Stimulated activated naive CD4-positive, alpha-beta T cell (primary cell): ENCODE data around the gene TAF13.
A peak's percentile ranks its signal among the peaks of the same experiment; 100 is the strongest.

ENCODE experiments used
- DNase-seq, 6 experiments: peaks; one replicate each; lab custom pipeline; 2025; lab: John Stamatoyannopoulos, UW

Gene TAF13, protein sequence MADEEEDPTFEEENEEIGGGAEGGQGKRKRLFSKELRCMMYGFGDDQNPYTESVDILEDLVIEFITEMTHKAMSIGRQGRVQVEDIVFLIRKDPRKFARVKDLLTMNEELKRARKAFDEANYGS

DNA sequence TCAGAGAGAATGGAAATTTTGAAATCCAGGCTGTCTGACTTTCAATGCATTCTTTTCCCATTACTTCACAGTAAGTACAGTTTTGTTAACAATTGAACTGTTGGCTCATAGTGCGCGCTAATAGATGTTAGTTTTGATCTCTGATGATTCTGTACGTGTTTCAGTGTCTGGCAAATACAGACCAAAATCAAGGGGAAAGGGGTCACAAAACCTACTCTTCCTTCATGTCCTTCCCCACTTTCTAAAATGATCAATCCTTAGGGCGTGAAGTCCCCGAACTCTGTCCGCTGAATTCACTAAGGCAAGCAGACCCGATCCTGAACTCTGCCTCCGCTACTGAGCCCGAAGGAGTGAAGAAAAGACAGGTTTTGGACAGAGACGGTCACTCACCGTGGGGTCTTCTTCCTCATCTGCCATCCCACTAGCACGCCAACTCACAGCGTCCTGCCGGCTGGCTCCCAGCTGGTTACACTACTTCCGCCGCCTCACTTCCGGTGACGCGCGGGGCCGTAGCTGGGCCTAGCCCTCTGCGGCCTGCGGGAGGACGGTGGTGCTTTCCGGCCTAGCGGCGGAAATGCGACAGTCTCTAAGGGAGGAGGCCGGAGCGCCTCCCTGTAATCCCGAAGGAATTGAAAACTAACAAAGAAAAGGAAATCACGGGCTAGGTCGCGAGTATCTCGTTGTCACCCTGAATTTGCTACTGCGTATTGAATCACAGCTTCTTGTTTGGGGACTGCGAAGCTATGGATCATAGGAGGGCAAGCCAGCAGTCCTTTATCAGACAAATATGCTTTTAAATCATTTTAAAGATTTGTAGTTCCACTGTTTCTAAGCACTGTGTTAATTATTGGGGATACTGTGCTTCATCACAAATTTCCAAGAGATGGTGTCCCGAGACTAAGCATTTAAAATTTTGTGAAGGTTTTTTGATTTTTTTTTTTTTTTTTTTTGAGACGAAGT is at the start of gene TAF13:
TAF13 (minus strand) TSS at position 473 of the 960 bp plus-strand sequence; CDS start at position 417, 56 bp downstream.
- peak; percentile 73 to 86 (median 77) for DNase-seq

GRCh38 chr1:109120356-109120755 is 44.6 kb upstream of the TAF13 start:
- DNase-seq: no peak

GRCh38 chr1:109118089-109118488 is 42.3 kb upstream of the TAF13 start:
- DNase-seq: no peak

DNA sequence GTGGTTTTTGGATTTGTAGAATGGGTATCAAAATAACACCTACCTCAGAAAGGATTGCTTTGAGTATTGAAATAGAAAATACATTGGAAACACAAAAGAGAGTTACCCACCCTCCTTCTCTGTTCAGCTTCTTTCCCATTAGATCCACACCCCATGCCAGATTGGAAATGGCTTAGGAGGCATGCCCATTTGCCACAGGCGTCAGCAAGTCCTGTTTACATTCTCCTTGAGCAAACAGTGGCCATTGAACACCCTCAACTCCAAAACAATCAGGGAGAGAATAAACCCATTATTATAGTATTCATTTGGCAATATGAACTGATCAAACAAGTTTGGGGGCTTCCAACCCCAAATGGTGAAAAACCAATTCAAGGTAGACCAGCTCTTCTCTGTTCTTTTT is 40.5 kb upstream of the TAF13 start:
- no peak for DNase-seq

- DNase-seq: no peak
These were observed 39.9 kb upstream of the TAF13 start for GRCh38 chr1:109115685-109116084.

GRCh38 chr1:109114342-109114674 is 38.5 kb upstream of the TAF13 start:
- DNase-seq: no peak

DNA sequence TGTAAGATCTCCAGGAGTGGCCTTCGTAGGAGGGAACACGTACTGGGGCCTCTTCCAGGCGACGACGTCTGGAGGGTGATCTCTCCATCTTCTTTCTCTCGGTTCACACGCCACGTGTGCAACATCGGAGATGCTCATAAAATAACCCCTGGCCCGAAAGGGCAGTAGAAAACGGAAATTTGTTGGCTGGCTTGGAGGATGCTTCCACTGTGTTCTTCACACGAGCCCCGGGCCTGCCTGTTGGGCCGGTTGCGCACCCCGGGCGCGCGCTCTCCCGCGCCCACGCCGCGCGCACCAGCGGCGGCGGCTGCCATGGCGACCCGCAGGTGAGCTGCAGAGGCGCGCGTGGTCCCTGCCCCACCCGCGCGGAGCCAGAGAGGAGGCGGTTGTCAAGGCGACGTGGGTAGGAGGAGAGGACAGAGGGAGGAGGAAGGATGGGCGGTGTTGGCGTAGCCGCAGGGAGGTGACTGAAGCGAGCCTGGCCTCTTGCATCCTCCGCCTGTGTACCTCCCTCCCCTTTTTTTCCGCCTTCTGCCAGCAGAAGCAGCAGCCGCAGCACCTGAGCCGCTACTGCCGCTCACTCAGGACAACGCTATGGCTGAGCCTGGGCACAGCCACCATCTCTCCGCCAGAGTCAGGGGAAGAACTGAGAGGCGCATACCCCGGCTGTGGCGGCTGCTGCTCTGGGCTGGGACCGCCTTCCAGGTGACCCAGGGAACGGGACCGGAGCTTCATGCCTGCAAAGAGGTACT is 38.0 kb upstream of the TAF13 start, which contains the start of gene ELAPOR1:
ELAPOR1 (plus strand) TSS at position 526 of the 752 bp plus-strand sequence; CDS start at position 595, 69 bp downstream.
- DNase-seq: peak; percentile 77 to 87 (median 86)

DNA sequence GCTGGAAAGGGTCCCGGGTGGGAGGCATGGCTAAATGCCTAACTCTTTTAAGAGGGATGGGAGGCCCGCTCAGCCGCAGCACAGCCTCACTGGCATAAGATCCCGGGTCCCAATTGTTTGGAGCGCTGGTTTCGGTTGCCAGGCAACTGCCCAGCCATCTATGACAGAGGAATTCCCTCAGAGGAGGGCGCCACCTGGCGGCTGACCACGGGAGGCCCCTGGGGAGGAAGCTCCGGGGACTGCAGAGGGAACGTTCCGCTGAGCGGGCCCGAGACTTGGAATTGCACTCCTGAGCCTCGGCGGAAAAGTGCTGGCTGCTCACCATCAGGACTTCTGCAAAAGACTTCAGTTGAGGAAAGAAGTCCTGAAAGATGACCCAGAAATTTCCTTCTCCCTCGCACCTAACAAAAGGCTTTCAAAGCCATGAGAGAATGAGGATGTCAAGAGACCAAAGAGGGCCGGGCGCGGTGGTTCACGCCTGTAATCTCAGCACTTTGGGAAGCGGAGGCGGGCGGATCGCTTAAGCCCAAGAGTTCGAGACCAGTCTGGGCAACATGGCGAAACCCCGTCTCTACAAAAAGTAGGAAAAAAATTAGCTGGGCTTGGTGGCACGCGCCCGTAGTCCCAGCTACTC is 37.0 kb upstream of the TAF13 start:
- DNase-seq: peak; percentile 71 to 89 (median 82)

GRCh38 chr1:109112056-109112651 is 36.4 kb upstream of the TAF13 start:
- peak in 1 of 6 experiments; percentile 45 for DNase-seq

- DNase-seq: no peak
These were observed 35.7 kb upstream of the TAF13 start for GRCh38 chr1:109111386-109112055.

DNA sequence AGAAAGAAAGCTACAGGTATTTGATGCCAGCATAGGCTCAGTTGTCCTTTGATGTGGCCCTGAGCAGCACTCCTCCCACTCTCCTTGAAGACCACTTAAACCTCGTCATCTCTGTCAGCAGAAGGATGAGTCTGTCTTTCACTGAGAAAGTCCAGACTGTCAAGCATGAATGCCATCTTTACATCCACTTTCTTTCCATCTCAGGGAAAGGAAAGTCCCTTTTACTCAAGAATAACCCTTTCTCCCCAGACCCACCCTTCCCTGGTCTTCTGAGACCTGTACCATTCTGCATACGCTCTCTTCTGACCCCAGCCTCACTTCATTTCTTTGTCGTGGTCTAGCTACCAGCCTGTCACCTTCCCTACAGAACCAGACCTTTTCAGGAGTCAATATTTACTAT is 34.1 kb upstream of the TAF13 start:
- no peak for DNase-seq

- no peak for DNase-seq
These were observed 32.0 kb upstream of the TAF13 start for GRCh38 chr1:109107785-109108184.

GRCh38 chr1:109105881-109106280 is 30.1 kb upstream of the TAF13 start:
- DNase-seq: no peak

DNA sequence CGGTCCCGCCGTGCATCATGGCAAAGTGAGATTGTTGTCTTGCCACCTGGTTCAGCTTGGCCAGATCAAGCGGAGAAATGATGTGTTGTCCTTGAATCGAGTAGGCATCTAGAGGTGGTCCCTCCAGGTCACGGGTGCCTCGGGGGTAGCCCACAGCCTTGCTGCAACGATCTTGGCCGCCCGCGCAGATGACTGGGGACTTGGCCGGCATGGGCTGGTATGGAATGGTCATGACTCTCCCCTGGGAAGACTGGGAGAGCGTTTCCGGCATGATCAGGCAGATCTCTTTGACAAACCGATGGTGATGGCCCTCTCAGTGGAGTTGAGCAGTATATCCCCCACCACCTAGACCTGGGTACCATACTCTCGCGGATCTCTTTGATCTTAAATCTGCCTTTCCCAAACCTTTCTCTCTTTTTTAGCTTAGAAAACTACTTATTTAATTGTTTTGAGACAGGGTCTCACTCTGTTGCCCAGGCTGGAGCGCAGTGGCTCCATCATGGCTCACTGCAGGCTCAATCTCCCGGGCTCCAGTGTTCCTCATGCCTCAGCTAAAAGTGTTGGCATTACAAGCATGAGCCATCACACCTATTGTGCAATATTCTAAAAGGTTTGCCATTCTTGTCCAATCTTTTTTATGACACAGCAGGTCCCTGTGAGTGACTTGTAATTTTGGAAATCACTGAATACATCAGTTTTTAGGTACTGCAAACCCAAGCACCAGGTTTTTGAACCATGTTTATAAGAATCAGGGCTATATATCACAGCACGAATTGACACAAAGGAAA is 28.8 kb upstream of the TAF13 start:
- DNase-seq: no peak

GRCh38 chr1:109099938-109100773 is 24.4 kb upstream of the TAF13 start:
- DNase-seq: peak; percentile 92 to 97 (median 96)

DNA sequence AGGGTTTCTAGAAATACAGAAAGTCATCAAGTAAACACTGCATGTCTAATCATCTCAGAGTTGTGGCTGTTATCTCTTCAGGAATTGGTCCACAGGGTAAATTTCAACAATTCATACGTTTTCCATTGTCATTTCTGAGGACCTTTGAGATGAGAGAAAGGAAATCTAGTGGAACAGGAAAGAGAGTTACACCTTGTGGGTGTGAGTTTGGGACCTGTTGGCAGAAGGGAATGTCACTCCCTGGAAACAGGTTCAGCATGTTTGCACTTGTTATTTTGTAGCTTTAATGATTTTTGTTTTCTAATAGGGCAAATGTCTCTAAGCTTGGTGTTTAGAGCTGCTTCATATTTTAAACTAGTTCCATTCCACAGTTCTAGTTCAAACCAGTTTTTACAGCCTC is 20.3 kb upstream of the TAF13 start:
- no peak for DNase-seq

- no peak for DNase-seq
These were observed 19.8 kb upstream of the TAF13 start for GRCh38 chr1:109095631-109096030.

GRCh38 chr1:109094871-109095270 is 19.1 kb upstream of the TAF13 start:
- peak in 3 of 6 experiments; percentile 24 to 62 (median 42) for DNase-seq

DNA sequence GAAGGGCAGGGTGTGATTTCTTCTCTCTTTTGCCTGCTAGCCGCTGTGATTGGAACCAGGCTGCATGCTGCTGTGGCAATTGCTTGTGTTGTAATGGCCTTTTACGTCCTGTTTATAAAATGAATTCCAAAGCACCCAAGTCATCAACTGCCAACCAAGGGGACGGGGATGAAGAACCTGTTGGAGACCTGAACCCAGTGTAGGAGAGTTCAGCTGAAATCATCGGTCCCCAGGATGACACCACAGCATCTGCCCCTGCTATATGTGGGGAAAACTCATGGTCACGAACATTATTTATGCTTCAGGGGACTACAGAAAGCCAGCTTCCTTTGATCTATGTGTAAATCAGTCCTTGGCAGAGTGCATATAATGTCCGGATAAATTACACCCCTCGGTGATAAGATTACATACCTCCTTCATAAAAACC is 18.6 kb upstream of the TAF13 start:
- DNase-seq: no peak
